Embryonic facial prominence (tissue), 1 donor: ENCODE measurements around the gene CAB39L.
A peak's percentile ranks its signal among the peaks of the same experiment; 100 is the strongest.

ENCODE experiments used
- DNase-seq: peaks from one replicate; pipeline ENCODE4 v3.0.0-alpha.2; 2016; ENCODE audit errors: extremely low spot score

CAB39L gene

GRCh38 chr13:49400755-49401659, 42.9 kb downstream of the CAB39L start:
- DNase-seq, result peak; percentile 61

- DNase-seq, result no peak
Measured at GRCh38 chr13:49399801-49400472, 43.9 kb downstream of the CAB39L start.

DNA sequence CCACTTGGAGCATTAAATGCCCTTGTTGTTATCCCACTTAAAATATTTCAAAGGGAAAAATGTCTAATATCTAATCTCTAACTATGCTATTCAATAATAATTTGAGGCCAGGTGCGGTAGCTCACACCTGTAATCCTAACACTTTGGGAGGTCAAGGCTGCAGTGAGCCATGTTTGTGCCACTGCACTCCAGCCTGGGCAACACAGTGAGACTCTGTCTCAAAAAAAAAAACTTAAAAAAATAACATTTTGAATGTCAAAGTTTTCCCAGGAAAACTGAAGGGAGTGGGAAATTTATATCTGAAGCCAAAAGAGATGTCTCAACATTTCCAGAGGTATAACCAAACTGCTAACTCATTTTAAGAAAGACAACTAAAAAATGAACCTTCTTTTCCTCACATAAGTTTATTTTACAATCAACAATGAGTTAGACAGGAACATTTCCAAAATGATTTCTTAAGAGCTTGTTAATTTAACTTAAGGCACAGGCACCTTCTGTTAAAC, 47.9 kb downstream of the CAB39L start:
- DNase-seq, result no peak

DNA sequence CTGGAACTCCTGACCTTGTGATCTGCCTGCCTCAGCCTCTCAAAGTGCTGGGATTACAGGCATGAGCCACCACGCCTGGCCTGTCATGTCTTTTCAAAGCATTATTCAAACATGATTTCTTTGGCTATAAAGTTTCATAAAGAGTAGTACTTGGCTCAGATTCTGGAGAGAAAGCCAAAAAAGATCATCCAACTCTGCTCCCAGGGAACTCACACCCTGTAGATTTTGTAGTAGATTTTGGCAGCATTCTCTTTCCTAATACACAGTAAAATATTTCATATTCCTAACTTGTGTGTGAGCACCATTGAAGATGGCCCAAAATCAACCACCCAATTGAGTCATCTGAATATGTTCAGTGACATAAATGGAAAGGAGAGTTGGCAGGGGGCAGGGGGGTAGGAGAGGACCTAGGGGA, 48.4 kb downstream of the CAB39L start:
- no peak for DNase-seq

DNA sequence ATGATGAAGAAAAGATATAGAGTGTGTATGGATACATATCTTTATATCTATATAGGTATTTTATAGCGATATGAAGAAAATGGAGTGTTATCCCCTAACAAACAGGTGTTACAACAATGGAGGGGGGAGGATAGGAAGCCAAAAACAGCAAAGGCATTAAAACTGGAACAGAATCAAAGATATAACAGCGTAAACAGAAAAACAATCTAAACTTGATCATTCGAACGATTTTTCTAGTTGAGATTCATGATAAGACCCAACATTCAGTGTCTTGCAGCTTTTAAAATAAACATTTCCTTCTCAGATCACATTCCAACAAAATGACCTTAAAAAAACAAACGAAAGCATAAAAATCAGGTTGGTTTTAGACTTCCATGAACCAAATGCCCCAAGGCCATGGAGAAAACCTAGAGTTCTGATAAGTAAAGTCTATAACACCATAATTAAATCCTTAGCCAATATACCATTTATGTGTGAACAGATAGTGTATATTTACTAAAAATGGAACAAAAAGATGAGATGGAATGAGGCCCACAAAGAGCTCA, 55.7 kb downstream of the CAB39L start:
- no peak for DNase-seq

DNA sequence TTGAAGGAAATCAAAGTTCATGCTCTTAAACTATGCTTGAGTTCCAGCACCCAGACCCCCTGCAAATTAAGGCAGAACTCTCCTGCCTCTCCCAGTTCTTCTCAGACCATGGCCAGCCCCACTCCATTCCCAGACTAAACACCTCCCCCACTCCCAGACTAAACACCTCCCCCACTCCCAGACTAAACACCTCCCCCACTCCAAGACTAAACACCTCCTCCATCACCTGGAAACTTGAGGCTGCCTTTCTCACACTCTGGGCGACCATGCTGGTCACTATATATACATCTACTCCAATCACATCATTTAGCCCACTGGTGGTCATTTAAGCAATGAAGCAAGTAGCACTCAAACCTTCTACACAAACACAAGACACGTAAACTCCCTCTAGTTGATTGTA, 57.2 kb downstream of the CAB39L start:
- DNase-seq, result no peak

- DNase-seq, result no peak
Measured at GRCh38 chr13:49376121-49376520, 67.7 kb downstream of the CAB39L start.

GRCh38 chr13:49374585-49375290, 69.1 kb downstream of the CAB39L start:
- DNase-seq, result no peak

- no peak for DNase-seq
Measured at GRCh38 chr13:49373716-49374115, 70.1 kb downstream of the CAB39L start.

DNA sequence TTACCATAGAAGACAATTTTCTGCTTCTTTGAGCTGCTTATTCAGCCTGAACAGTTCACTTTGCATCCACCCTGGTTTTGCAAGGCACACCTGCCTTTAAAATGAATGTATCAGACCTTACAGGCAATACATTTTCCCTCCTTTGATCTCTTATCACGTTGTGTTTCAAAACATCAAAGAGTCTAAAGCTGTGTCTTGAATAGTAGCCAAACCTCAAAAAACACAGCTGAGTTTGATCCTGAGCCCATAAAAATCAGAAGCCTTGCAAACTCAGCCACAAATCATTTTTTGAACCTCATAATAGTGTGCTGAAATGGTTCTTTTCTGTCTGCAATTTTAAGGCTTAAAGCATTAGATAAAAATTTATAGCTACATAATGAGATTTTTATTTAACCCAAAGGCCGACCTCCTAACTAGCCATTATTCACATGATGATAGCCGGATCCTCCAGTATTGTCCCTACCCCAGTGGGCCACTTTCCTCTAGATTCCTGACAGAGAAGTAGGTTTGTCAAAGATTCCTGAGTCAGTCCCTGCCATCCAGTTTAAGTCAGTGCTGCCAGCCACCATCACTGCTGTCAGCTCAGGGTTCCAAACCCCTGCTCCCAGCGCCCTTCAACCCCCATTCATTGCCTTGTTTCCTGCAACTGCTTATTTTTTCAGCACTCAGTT, 71.8 kb downstream of the CAB39L start:
- DNase-seq, result no peak

- DNase-seq, result no peak
Measured at GRCh38 chr13:49370371-49370770, 73.5 kb downstream of the CAB39L start.

- no peak for DNase-seq
Measured at GRCh38 chr13:49369866-49370265, 74.0 kb downstream of the CAB39L start.

GRCh38 chr13:49368688-49369087, 75.2 kb downstream of the CAB39L start:
- DNase-seq, result no peak

- DNase-seq, result no peak
Measured at GRCh38 chr13:49367640-49368422, 76.0 kb downstream of the CAB39L start.

DNA sequence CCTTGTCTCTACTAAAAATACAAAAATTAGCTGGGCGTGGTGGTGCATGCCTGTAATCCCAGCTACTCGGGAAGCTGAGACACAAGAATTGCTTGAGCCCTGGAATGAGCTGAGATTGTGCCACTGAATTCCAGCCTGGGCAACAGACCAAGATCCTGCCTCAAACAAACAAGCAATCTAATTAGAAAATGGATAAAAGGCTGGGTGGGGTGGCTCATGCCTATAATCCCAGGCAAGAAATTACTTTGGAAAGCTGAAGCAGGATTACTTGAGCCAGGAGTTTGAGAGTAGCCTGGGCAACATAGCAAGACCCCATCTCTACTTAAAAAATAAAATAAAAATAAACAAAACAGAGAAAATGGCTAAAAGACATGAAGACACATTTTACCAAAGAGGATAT, 77.0 kb downstream of the CAB39L start:
- DNase-seq, result no peak

DNA sequence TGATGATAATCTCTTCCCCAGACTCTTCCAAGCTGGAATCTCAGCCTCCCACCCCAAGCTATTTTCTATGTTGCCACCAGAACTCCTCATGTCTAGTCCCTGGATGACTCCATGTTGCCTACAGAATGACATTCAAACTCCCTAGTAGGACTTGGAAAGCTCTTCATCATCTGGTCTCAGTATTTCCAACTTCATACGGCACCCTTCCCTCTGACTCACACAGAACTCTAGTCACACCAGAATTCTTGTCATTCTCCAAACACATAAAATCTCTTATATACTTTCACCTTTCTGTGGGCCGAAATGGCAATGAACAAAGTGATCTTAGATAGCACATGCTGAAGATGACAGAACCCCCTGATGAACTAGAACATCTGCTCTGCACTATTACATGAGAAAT, 86.2 kb downstream of the CAB39L start:
- DNase-seq, result no peak

- no peak for DNase-seq
Measured at GRCh38 chr13:49356223-49356622, 87.6 kb downstream of the CAB39L start.

GRCh38 chr13:49354719-49355118, 89.1 kb downstream of the CAB39L start:
- DNase-seq, result no peak

- no peak for DNase-seq
Measured at GRCh38 chr13:49353908-49354307, 90.0 kb downstream of the CAB39L start.

- no peak for DNase-seq
Measured at GRCh38 chr13:49351871-49352270, 92.0 kb downstream of the CAB39L start.

- no peak for DNase-seq
Measured at GRCh38 chr13:49348751-49349150, 95.1 kb downstream of the CAB39L start.
